WERI-Rb-1 (cell line): ENCODE data around the gene OSM.

Source experiments
- DNase-seq: peaks from one replicate; pipeline ENCODE4 v3.0.0-alpha.2; 2020
- H3K27ac ChIP-seq: fragments of 250-450 bp; sonication (Bioruptor Pico); 2 replicates; pipeline ENCODE4 v1.5.1; 2020; ENCODE audit warnings: mild to moderate bottlenecking, moderate library complexity
- H3K27me3 ChIP-seq: fragments of 250-450 bp; sonication (Bioruptor Pico); 2 replicates; pipeline ENCODE4 v1.5.1; 2021; ENCODE audit warnings: mild to moderate bottlenecking, low read depth, moderate library complexity; ENCODE audit not compliant: insufficient read depth, severe bottlenecking
- H3K36me3 ChIP-seq: fragments of 250-450 bp; sonication (Bioruptor Pico); 2 replicates; pipeline ENCODE4 v1.5.1; 2020; ENCODE audit warnings: mild to moderate bottlenecking, moderate library complexity
- H3K4me3 ChIP-seq: 2 replicates; pipeline ENCODE4 v1.5.1; 2011; ENCODE audit warnings: low read depth, mild to moderate bottlenecking, control low read depth, low read length
- H3K9me3 ChIP-seq: fragments of 250-450 bp; sonication (Bioruptor Pico); 2 replicates; pipeline ENCODE4 v1.5.1; 2021; ENCODE audit warnings: mild to moderate bottlenecking, moderate library complexity; ENCODE audit not compliant: severe bottlenecking
- TF ChIP-seq, protein P1 (sequence below): IDR thresholded peaks from 2 replicates; pipeline ENCODE4 v1.5.1; 2011; ENCODE audit warnings: low read depth, mild to moderate bottlenecking, control low read depth, inconsistent platforms, low read length

OSM gene

DNA sequence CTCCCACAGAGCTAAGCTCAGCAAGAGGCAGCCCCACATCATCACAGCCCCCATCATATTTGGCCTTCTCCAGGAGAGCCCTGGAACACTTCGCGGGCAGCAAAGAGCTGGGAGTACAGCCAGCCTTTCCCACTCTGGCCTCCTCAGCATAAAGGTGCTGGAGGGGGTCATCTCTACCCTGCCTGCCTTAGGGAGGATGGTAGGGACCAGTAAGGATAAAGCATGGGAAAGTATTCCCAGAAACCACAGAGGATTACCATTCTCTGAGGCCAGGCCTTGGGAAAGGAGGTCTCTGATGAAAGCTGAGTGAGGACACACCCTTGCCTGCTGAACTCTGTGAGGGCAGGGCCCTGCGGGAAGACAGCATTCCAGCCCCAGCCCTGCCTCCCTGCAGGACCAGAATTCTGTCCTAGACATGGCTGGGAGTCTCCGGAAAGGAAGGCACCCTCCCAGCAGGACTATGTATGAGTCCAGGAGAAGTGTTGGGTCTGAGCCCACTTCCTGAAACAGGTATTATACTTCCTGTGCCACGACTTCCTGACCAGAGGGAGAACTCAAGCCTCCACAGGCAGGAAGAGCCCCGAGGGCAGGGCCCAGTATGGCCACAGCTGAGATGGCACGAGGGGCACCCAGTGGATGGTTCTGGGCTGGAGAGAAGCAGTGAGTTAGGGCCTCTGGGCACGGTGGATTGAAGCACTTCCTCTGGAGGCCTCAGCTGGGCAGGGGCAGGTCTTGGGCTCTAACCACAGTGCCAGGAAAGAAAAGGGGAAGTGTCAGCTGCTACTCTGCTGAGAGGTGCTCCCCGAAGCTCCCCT lies 35.6 kb upstream of the OSM start:
- no peak for DNase-seq
- Histone ChIP-seq H3K4me3 (no peak overlapping the region), H3K9me3 (no peaks in the 10 kb centered on the region), H3K27ac (no peak overlapping the region), H3K36me3 (peaks cover 24% of the 10 kb centered on the region), H3K27me3 (no peaks in the 10 kb centered on the region)
- TF ChIP-seq, protein P1, sequence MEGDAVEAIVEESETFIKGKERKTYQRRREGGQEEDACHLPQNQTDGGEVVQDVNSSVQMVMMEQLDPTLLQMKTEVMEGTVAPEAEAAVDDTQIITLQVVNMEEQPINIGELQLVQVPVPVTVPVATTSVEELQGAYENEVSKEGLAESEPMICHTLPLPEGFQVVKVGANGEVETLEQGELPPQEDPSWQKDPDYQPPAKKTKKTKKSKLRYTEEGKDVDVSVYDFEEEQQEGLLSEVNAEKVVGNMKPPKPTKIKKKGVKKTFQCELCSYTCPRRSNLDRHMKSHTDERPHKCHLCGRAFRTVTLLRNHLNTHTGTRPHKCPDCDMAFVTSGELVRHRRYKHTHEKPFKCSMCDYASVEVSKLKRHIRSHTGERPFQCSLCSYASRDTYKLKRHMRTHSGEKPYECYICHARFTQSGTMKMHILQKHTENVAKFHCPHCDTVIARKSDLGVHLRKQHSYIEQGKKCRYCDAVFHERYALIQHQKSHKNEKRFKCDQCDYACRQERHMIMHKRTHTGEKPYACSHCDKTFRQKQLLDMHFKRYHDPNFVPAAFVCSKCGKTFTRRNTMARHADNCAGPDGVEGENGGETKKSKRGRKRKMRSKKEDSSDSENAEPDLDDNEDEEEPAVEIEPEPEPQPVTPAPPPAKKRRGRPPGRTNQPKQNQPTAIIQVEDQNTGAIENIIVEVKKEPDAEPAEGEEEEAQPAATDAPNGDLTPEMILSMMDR: no peak

DNA sequence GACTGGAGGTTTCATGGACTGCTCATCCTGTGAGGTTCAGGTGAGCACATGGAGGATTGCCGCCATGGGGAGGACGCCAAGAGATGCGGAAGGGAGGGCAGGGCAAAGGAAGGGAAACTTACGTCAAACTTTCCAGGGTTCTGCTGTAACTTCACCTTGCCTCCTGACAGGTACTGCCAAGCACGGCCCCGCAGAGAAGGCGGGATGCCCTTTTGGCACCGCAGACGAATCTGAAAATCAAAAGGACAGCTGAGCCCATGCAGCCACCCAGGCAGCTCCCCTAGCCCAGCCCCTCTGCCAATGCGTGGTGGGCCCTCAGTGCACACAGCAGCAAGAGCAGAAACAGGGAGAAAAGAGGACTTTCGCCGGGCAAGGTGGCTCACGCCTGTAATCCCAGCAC lies 32.7 kb upstream of the OSM start:
- no peak overlapping the region for H3K27ac ChIP-seq
- no peak overlapping the region for H3K4me3 ChIP-seq
- no peaks in the 10 kb centered on the region for H3K27me3 ChIP-seq
- H3K9me3 ChIP-seq: no peaks in the 10 kb centered on the region
- peaks cover 30% of the 10 kb centered on the region for H3K36me3 ChIP-seq
- no peak for DNase-seq
- TF ChIP-seq, protein P1: no peak

DNA sequence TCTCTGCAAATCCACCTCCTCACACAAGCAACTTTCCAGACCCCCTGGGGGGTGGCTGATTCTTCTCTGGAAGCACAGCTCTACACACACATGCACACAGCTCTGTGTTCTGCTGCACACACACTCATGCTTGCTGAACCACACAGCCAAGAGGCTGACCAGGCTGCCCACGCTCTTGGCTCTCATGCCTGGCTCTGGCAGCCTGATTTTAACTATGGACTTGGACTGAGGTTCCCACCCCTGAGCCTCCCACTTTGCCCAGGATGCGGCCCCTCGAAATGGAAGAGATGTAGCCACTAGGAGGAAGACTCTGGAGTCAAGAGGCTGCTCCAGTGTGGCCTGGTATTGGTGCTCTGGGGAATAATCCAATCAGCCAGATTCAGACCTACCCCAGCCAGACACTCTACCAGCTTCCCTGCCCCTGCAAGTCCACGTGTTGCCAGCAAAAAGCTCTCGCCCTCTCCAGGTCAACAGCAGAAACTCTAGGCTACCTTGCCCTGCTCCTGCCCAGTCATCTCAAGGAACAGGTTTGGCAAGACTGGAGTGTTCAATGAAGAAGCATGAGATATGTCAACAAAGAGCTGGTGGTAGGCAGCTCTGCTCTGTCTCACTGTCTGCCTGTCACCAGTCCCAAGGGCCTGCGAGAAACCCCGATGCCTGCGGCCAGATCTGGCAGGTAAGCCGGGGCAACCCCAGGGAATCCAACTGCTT lies 31.5 kb upstream of the OSM start:
- Histone ChIP-seq H3K36me3 (peaks cover 28% of the 10 kb centered on the region), H3K4me3 (no peak overlapping the region), H3K27me3 (no peaks in the 10 kb centered on the region), H3K27ac (no peak overlapping the region), H3K9me3 (no peaks in the 10 kb centered on the region)
- DNase-seq: no peak
- TF ChIP-seq, protein P1: no peak

DNA sequence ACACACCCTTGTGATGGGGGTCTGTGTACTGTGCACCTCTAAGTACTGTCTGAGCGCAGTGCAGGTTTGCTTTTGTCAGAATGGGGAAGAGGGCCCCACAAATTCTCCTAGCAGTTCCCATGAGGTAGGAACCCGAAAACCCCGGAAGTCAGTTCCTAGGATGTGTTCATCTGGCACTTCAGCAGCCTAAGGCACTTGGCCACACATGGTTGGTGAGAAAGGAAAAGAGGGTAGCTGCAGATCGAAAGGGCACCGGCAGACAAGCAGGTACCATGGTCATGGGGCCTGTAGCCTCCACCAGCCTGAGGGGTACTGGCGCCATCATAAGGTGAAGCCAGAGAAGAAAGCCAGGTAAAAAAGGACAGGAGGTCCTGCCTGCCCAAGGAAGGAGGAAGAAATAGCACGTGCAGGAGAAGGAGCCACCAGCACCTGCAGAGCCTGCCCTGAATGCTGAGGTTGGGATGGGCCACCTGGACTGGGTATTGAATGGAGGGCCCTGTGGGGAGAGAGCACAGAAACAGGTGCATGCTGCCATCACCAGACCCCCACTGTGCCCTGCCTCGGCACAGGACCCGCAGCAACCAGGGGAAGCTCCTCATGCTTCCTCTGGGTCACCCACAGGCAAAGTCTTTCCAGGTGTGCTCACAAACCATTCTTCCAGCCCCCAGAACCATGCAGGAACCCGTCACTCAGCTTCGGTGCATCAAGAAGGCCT lies 30.8 kb upstream of the OSM start:
- TF ChIP-seq, protein P1: no peak
- H3K4me3 ChIP-seq: no peak overlapping the region
- no peaks in the 10 kb centered on the region for H3K27me3 ChIP-seq
- no peaks in the 10 kb centered on the region for H3K9me3 ChIP-seq
- H3K36me3 ChIP-seq: peaks cover 28% of the 10 kb centered on the region
- H3K27ac ChIP-seq: no peak overlapping the region
- no peak for DNase-seq

DNA sequence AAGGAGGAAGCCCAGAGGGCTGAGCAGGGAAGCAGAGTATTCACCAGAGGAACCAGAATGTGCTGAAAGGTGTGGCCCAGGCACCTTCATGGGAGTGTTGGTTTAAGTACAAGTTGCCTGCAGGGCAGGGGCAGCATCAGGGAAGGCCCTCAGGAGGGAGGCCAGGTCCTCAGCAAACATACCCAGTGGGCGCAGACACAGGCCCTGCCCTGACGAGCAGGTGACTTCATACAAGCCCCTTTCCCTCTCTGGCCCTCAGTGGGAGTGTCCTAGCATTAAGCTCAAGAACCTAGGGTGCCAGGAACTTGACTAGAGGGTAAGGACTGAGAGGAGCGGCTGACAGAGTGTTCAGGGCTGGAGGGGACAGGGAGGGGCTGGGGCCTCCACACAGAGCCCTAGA lies 30.2 kb upstream of the OSM start:
- TF ChIP-seq, protein P1: no peak
- peaks cover 33% of the 10 kb centered on the region for H3K36me3 ChIP-seq
- DNase-seq: no peak
- no peaks in the 10 kb centered on the region for H3K27me3 ChIP-seq
- no peaks in the 10 kb centered on the region for H3K9me3 ChIP-seq
- H3K27ac ChIP-seq: no peak overlapping the region
- H3K4me3 ChIP-seq: no peak overlapping the region
